Measurements from ENCODE around the gene WTAP.
"Not testable (repeated sequence)": the region's sequence is repeated elsewhere in the genome, so short reads cannot be mapped to it uniquely, and the experiment has no call there.

The WTAP gene

DNA sequence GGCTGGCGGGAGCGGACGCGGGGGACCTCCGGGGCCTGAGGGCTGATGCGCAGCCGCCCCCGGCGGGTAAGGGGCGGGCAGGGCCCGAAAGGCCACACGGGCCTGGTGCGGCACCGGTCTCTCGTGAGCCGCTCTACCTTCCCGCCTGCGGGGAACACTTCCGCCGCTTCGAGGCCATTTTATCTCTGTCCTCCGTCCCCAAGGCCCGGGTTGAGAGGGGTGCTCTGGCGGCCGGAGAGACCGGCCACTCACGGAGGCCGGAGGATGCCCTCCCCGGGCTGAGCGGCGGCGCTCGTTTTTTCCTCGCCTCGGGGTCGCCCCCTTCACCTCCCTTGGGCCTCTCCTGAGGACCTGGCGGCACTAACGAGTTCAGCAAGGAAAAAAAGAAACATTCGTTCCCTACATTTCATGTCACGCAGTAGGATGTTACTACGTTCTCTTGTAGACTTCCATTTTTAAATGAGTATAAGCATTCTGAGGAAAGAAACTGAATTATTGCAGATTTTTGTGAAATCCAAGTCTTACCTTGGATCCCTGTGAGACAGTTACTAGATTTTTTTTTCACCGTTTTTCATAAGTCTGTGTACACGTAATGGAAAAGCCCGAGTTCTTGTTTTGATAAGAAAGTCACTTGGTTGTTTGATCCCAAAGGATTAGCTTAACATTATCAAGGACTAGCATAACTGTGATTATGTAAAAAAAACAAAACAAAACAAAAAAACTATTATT, 575 bp downstream of the WTAP start:
- Histone ChIP-seq H3K27me3 (ENCODE audit: control insufficient read depth in 1 of 2, insufficient read depth in 2 of 2, low read length in 2 of 2) (no peaks in the 10 kb centered on the region), H3K4me3 (ENCODE audit: low read length in 2 of 2) (peak overlapping the region; percentile 79 to 91), H3K36me3 (ENCODE audit: control insufficient read depth in 2 of 2, insufficient read depth in 2 of 2, low read length in 2 of 2) (no peaks in the 10 kb centered on the region), H3K9ac (ENCODE audit: low read length in 2 of 2) (peak overlapping the region; percentile 92 to 97), H3K27ac (ENCODE audit: low read length) (peak overlapping the region; percentile 96), H3K9me3 (ENCODE audit: control insufficient read depth in 2 of 2, low read length in 2 of 2) (no peaks in the 10 kb centered on the region), H3K4me1 (ENCODE audit: control insufficient read depth, insufficient read depth, low read length) (no peaks in the 10 kb centered on the region)

DNA sequence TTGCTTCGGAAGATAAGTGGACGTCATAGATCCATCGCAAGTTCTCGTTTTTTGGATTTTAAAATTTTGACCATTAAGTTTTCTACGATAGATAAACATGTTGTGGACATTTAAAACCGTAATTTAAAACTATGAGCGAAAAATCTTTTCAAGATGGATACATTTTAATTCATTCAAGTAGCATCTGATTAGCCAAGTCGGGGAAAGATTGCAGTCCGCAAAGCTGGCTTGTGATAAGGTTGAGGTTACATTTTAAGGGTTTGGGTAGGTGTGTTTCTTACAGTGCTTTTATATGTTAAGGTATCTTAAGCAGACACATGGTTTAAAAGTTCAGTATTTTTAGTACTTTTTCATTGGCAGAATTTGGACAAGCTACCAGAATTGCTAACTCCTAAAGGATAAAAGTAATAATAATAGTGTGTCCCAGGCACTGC, 1.2 kb downstream of the WTAP start:
- peak overlapping the region; percentile 79 to 91 for H3K4me3 ChIP-seq (ENCODE audit: low read length in 2 of 2)
- no peaks in the 10 kb centered on the region for H3K9me3 ChIP-seq (ENCODE audit: control insufficient read depth in 2 of 2, low read length in 2 of 2)
- no peaks in the 10 kb centered on the region for H3K4me1 ChIP-seq (ENCODE audit: control insufficient read depth, insufficient read depth, low read length)
- peak overlapping the region; percentile 92 to 97 for H3K9ac ChIP-seq (ENCODE audit: low read length in 2 of 2)
- no peaks in the 10 kb centered on the region for H3K36me3 ChIP-seq (ENCODE audit: control insufficient read depth in 2 of 2, insufficient read depth in 2 of 2, low read length in 2 of 2)
- H3K27ac ChIP-seq (ENCODE audit: low read length) = peak overlapping the region; percentile 96
- no peaks in the 10 kb centered on the region for H3K27me3 ChIP-seq (ENCODE audit: control insufficient read depth in 1 of 2, insufficient read depth in 2 of 2, low read length in 2 of 2)

DNA sequence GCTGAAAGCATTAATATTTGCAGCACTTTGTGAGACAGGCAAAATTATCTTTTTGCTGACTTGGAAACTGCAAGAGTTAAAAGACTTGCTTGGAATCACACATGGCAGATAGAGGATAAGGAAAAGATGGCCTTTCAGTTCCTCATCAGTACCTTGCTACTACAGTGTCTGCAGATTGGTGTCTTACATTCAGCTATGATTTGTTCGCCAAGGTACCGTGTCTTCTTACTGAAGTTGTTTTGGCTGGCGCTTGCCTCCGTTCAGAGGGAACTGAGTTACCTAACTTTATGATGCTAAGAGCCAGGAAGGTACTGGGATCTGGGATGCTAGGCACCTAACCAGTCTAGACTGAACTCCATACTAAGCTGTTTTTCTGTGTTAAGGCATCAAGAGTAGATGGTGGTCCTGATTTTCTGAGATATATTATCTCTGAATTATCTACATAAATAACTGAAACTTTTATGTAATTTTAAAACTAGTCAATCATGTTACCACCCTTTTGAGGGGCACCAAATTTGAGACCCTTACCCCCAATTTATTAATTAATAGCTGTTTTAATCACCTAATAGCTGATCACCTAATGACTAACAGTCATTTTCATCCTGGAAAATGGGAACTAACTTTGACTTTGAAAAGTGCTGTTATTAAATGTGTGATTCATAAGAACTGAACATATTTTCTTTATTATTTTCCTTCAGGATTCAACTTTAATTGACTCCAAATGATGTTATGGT, 2.5 kb downstream of the WTAP start:
- no peaks in the 10 kb centered on the region for H3K4me1 ChIP-seq (ENCODE audit: control insufficient read depth, insufficient read depth, low read length)
- no peaks in the 10 kb centered on the region for H3K36me3 ChIP-seq (ENCODE audit: control insufficient read depth in 2 of 2, insufficient read depth in 2 of 2, low read length in 2 of 2)
- no peak overlapping the region for H3K27ac ChIP-seq (ENCODE audit: low read length)
- H3K9ac ChIP-seq (ENCODE audit: low read length in 2 of 2) = no peak overlapping the region
- peak overlapping the region; percentile 20 to 54 for H3K4me3 ChIP-seq (ENCODE audit: low read length in 2 of 2)
- H3K9me3 ChIP-seq (ENCODE audit: control insufficient read depth in 2 of 2, low read length in 2 of 2) = no peaks in the 10 kb centered on the region
- H3K27me3 ChIP-seq (ENCODE audit: control insufficient read depth in 1 of 2, insufficient read depth in 2 of 2, low read length in 2 of 2) = no peaks in the 10 kb centered on the region

DNA sequence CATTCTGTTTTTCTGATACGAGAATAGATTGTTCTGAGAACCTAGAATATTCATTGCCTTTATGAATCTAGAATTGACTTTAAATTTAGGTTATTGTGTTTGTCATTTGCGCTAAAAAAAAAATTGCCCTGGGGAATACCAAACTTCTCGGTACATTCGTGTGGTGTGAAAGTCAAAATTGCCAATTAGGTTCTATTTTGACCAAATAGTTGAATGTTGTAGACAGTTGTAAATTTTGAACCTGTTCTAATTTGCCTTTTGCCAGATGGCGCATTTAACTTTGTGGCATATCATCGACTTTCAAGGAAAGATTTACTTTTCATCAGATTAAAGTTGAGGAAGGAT, 3.0 kb downstream of the WTAP start:
- no peaks in the 10 kb centered on the region for H3K27me3 ChIP-seq (ENCODE audit: control insufficient read depth in 1 of 2, insufficient read depth in 2 of 2, low read length in 2 of 2)
- H3K4me3 ChIP-seq (ENCODE audit: low read length in 2 of 2) = peak overlapping the region in 1 of 2 donors; percentile 54
- H3K9ac ChIP-seq (ENCODE audit: low read length in 2 of 2) = no peak overlapping the region
- H3K27ac ChIP-seq (ENCODE audit: low read length) = no peak overlapping the region
- no peaks in the 10 kb centered on the region for H3K36me3 ChIP-seq (ENCODE audit: control insufficient read depth in 2 of 2, insufficient read depth in 2 of 2, low read length in 2 of 2)
- no peaks in the 10 kb centered on the region for H3K9me3 ChIP-seq (ENCODE audit: control insufficient read depth in 2 of 2, low read length in 2 of 2)
- H3K4me1 ChIP-seq (ENCODE audit: control insufficient read depth, insufficient read depth, low read length) = no peaks in the 10 kb centered on the region

DNA sequence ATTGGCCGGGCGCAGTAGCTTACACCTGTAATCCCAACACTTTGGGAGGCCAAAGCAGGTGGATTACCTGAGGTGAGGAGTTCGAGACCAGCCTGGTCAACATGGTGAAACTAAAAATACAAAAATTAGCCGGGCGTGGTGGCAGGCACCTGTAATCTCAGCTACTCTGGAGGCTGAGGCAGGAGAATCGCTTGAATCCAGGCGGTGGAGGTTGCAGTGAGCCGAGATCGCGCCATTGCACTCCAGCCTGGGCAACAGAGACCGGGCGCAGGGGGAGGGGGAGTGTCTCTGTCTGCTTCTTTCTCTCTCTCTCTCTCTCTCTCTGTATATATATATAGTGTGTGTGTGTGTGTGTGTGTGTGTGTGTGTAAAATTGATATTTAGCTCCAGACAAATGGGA, 5.2 kb downstream of the WTAP start:
- H3K4me3 ChIP-seq (ENCODE audit: low read length in 2 of 2); H3K27me3 ChIP-seq (ENCODE audit: control insufficient read depth in 1 of 2, insufficient read depth in 2 of 2, low read length in 2 of 2); H3K9ac ChIP-seq (ENCODE audit: low read length in 2 of 2); H3K9me3 ChIP-seq (ENCODE audit: control insufficient read depth in 2 of 2, low read length in 2 of 2); H3K27ac ChIP-seq (ENCODE audit: low read length); H3K4me1 ChIP-seq (ENCODE audit: control insufficient read depth, insufficient read depth, low read length); H3K36me3 ChIP-seq (ENCODE audit: control insufficient read depth in 2 of 2, insufficient read depth in 2 of 2, low read length in 2 of 2): not testable (repeated sequence)

DNA sequence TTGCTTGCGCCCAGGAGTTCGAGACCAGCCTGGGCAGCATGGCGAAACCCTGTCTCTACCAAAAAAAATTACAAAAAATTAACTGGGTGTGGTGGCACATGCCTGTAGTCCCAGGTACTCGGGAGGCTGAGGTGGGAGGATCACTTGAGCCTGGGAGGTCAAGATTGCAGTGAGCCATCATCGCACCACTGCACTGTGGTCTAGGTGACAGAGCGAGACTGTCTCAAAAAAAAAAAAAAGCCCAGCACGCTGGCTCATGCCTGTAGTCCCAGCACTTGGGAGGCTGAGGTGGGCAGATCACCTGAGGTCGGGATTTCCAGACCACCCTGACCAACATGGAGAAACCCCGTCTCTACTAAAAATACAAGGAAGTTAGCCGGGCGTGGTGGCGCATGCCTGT, 6.1 kb downstream of the WTAP start:
- not testable (repeated sequence) for H3K4me3 ChIP-seq (ENCODE audit: low read length in 2 of 2); H3K4me1 ChIP-seq (ENCODE audit: control insufficient read depth, insufficient read depth, low read length); H3K9ac ChIP-seq (ENCODE audit: low read length in 2 of 2); H3K27me3 ChIP-seq (ENCODE audit: control insufficient read depth in 1 of 2, insufficient read depth in 2 of 2, low read length in 2 of 2); H3K27ac ChIP-seq (ENCODE audit: low read length); H3K36me3 ChIP-seq (ENCODE audit: control insufficient read depth in 2 of 2, insufficient read depth in 2 of 2, low read length in 2 of 2); H3K9me3 ChIP-seq (ENCODE audit: control insufficient read depth in 2 of 2, low read length in 2 of 2)

DNA sequence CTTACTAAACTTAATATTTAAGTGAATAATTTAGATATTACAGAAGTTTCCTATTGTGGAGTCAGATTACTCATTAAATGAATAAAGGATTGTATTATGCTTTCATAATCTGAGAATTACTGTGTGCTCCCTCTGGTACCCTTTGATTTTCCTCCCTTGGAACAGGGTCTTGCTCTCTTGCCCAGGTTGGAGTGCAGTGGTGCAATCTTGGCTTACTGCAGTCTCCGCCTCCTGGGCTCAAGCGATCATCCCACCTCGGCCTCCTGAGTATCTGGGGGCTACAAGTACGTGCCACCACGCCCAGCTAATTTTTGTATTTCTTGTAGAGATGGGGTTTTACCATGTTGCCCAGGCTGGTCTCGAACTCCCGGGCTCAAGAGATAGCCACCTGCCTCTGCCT, 9.6 kb downstream of the WTAP start:
- H3K9me3 ChIP-seq (ENCODE audit: control insufficient read depth in 2 of 2, low read length in 2 of 2) = no peaks in the 10 kb centered on the region
- no peaks in the 10 kb centered on the region for H3K4me1 ChIP-seq (ENCODE audit: control insufficient read depth, insufficient read depth, low read length)
- no peak overlapping the region for H3K27ac ChIP-seq (ENCODE audit: low read length)
- H3K9ac ChIP-seq (ENCODE audit: low read length in 2 of 2) = no peak overlapping the region
- H3K36me3 ChIP-seq (ENCODE audit: control insufficient read depth in 2 of 2, insufficient read depth in 2 of 2, low read length in 2 of 2) = peaks cover 8% of the 10 kb centered on the region in 2 donors
- H3K4me3 ChIP-seq (ENCODE audit: low read length in 2 of 2) = no peak overlapping the region
- H3K27me3 ChIP-seq (ENCODE audit: control insufficient read depth in 1 of 2, insufficient read depth in 2 of 2, low read length in 2 of 2) = no peaks in the 10 kb centered on the region

DNA sequence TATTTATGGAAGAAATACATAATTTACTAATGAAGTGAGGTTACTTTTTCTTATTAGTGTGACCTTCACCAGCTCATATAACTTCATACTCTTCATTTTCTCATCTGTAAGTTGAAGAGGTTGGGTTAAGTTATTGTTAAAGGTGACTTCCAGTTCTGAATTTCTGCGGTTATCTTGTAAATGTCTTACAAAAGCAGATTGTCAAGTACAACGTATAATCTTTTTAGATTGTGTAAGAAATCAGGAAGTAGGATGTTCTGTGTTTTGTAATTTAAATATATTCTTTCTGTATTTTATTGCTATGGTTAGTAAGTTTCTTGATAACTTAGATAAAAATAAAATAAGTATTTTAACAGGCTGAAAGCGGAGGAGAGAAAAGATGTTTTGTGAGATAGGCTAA, 12.0 kb downstream of the WTAP start:
- H3K4me3 ChIP-seq (ENCODE audit: low read length in 2 of 2) = no peak overlapping the region
- no peaks in the 10 kb centered on the region for H3K9me3 ChIP-seq (ENCODE audit: control insufficient read depth in 2 of 2, low read length in 2 of 2)
- H3K27me3 ChIP-seq (ENCODE audit: control insufficient read depth in 1 of 2, insufficient read depth in 2 of 2, low read length in 2 of 2) = no peaks in the 10 kb centered on the region
- no peak overlapping the region for H3K27ac ChIP-seq (ENCODE audit: low read length)
- H3K36me3 ChIP-seq (ENCODE audit: control insufficient read depth in 2 of 2, insufficient read depth in 2 of 2, low read length in 2 of 2) = peaks cover 12 to 28% of the 10 kb centered on the region in 2 donors
- no peak overlapping the region for H3K9ac ChIP-seq (ENCODE audit: low read length in 2 of 2)
- no peaks in the 10 kb centered on the region for H3K4me1 ChIP-seq (ENCODE audit: control insufficient read depth, insufficient read depth, low read length)

DNA sequence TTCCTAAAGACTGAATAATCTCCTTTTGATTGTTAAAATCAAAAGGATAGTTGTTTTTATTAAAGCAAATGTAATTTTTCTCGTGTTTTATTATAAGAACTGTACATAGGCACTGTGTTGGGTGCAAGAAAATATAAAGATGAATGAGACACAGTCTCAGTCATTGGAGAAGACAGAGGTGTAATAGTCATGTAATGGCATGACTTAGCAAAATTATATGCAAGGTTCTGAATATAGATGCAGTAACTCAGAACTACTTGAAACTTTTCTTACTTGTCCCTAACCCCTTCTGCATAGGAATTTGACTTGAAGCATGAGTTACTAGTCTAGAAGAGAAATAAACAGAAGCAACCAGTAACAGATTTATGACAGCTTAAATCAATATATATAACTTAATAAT, 14.9 kb downstream of the WTAP start:
- Histone ChIP-seq H3K36me3 (ENCODE audit: control insufficient read depth in 2 of 2, insufficient read depth in 2 of 2, low read length in 2 of 2) (peaks cover 34 to 42% of the 10 kb centered on the region in 2 donors), H3K27ac (ENCODE audit: low read length) (no peak overlapping the region), H3K4me1 (ENCODE audit: control insufficient read depth, insufficient read depth, low read length) (no peaks in the 10 kb centered on the region), H3K9me3 (ENCODE audit: control insufficient read depth in 2 of 2, low read length in 2 of 2) (no peaks in the 10 kb centered on the region), H3K4me3 (ENCODE audit: low read length in 2 of 2) (no peak overlapping the region), H3K9ac (ENCODE audit: low read length in 2 of 2) (no peak overlapping the region), H3K27me3 (ENCODE audit: control insufficient read depth in 1 of 2, insufficient read depth in 2 of 2, low read length in 2 of 2) (no peaks in the 10 kb centered on the region)

DNA sequence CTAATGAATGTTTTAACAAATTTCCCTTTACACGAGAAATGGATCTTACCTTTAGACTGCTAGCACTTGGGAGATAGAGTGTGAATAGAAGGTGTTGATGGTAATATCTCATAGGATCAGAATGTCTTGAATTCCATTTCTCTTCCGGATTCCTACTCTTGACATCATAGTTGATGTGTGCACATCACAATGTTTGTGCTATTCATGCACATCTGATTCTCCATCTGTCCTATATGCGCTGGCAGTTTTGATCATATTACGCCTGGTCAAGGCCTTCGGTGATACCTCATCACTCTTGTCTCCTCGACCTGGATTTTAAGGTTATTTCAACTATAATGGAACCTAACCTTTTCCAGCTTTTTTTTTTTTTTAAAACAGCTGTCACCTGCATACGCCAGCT, 17.8 kb downstream of the WTAP start:
- H3K36me3 ChIP-seq (ENCODE audit: control insufficient read depth in 2 of 2, insufficient read depth in 2 of 2, low read length in 2 of 2) = peaks cover 34 to 65% of the 10 kb centered on the region in 2 donors
- H3K4me1 ChIP-seq (ENCODE audit: control insufficient read depth, insufficient read depth, low read length) = no peaks in the 10 kb centered on the region
- H3K9me3 ChIP-seq (ENCODE audit: control insufficient read depth in 2 of 2, low read length in 2 of 2) = no peaks in the 10 kb centered on the region
- no peaks in the 10 kb centered on the region for H3K27me3 ChIP-seq (ENCODE audit: control insufficient read depth in 1 of 2, insufficient read depth in 2 of 2, low read length in 2 of 2)
- H3K27ac ChIP-seq (ENCODE audit: low read length) = no peak overlapping the region
- H3K9ac ChIP-seq (ENCODE audit: low read length in 2 of 2) = no peak overlapping the region
- no peak overlapping the region for H3K4me3 ChIP-seq (ENCODE audit: low read length in 2 of 2)

DNA sequence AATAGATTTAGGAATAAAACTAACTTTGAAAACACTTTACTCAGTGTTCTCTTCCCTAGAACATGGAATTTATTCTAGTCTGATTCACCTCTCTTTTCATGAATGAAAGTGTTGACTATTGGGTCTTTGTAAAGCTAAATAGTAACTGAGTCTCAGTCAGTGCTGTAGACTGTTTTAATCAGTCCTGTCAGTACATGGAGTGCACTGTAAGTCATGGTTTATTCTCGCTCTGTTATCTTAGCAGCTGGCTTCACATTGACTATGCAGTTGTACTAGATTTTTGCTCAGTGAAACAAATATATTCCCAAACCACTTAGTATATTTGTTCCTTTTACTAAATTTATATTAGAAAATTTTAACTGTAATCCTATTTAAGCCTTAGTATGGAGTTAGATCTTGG, 19.5 kb downstream of the WTAP start:
- Histone ChIP-seq H3K4me1 (ENCODE audit: control insufficient read depth, insufficient read depth, low read length) (no peaks in the 10 kb centered on the region), H3K4me3 (ENCODE audit: low read length in 2 of 2) (no peak overlapping the region), H3K9me3 (ENCODE audit: control insufficient read depth in 2 of 2, low read length in 2 of 2) (no peaks in the 10 kb centered on the region), H3K36me3 (ENCODE audit: control insufficient read depth in 2 of 2, insufficient read depth in 2 of 2, low read length in 2 of 2) (peaks cover 31 to 63% of the 10 kb centered on the region in 2 donors), H3K27ac (ENCODE audit: low read length) (no peak overlapping the region), H3K27me3 (ENCODE audit: control insufficient read depth in 1 of 2, insufficient read depth in 2 of 2, low read length in 2 of 2) (no peaks in the 10 kb centered on the region), H3K9ac (ENCODE audit: low read length in 2 of 2) (no peak overlapping the region)

All from stomach smooth muscle (tissue), 2 donors.